ENCODE results near the gene ZIC1. TPM values are rescaled to one million over a fixed set of nuclear protein-coding genes. Genes with fewer than 3 reads are reported as not detected.

The ZIC1 gene
- total RNA-seq, 1 donor from 2014 or later = not detected

DNA sequence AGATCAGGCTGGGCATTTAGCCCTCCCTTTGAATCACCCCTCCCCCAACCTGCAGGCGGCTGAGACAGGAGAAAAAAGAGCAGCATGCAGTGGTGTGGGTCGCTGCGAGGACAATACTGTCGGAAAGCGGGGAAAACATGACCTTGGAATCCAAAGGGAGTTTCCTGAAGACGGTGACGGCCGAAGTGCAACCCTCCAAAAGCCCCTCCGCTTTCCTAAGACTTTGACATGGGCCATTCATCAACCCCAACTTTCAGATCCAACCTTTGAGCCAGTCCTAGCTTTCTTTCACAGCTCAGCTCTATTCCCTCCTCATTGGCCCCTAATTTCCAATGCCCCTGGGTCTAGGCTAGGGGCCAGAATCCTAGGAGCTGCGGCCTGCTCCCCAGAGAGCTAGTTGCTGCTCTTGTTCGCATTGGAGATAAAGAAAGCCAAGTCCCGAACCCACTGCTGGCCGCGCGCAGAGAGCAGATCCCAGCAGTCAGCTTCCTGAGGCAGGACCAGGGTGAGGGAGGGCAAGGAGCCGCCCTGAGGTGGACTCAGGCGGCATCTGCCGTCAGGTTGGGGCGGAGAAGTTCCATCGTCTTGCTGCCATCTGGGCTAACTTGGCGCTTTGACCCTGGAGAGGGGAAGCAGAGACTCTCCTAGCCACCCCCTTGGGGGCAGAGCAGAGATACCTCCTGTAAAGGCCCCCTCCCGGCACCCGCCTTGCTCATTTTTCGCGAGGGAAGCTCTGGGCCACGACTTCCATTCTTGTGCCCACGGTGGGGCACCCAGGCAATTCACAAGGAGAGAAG is 3.7 kb upstream of the ZIC1 start:
- H3K4me3 ChIP-seq (ENCODE audit: low read depth, low read length) = no peak overlapping the region
- no peak for DNase-seq (ENCODE audit: low read depth)
- no peak for TF ChIP-seq CTCF (conservative IDR thresholded peaks at IDR 0.05; ENCODE audit: low read depth, low read length)

GRCh38 chr3:147406028-147406931 is 2.9 kb upstream of the ZIC1 start, which contains the start of gene ZIC4:
ZIC4 (minus strand) TSS chr3:147406543; CDS start chr3:147402797, 3,746 bp downstream.
- no peak for TF ChIP-seq CTCF (conservative IDR thresholded peaks at IDR 0.05; ENCODE audit: low read depth, low read length)
- no peak for DNase-seq (ENCODE audit: low read depth)
- no peak within 1 kb of the TSS for H3K4me3 ChIP-seq (ENCODE audit: low read depth, low read length)

GRCh38 chr3:147407114-147407497 is 2.1 kb upstream of the ZIC1 start:
- H3K4me3 ChIP-seq (ENCODE audit: low read depth, low read length) = no peak overlapping the region
- TF ChIP-seq CTCF (conservative IDR thresholded peaks at IDR 0.05; ENCODE audit: low read depth, low read length) = no peak
- DNase-seq (ENCODE audit: low read depth) = no peak

DNA sequence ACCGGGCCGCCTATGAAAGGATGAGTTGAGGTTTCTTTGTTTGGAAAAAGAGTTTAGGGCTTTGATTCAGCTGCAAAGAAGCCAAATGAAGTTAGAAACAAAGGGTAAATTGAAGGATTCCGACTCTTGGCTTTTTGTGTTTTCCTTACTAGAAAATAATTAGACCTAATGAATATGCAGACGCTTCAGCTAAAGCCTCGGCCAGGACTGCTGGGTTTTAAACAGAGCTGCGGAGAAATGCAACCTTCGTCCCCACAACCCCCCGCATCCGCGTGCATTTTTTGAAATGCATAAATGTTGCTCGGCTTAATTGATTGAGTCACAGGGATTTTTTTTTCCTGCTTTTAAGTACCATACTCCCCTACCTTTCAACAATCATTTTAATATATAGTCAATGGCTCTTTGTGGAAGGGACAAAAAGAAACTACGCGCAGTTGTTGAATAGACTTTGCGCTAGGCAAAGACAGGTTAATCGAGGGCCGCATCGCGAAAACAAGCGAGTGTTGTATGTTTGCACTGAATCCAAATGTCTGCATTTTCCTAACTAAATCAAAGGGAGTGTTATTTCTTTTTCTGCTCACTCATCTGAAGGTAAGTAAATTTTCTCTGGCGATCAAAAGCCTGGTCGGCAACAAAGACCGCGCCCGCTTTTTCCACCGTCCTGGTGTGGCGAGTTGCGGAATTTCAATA is 1.5 kb upstream of the ZIC1 start:
- no peak for DNase-seq (ENCODE audit: low read depth)
- TF ChIP-seq CTCF (conservative IDR thresholded peaks at IDR 0.05; ENCODE audit: low read depth, low read length) = no peak
- H3K4me3 ChIP-seq (ENCODE audit: low read depth, low read length) = no peak overlapping the region

- no peak for DNase-seq (ENCODE audit: low read depth)
- no peak for TF ChIP-seq CTCF (conservative IDR thresholded peaks at IDR 0.05; ENCODE audit: low read depth, low read length)
- H3K4me3 ChIP-seq (ENCODE audit: low read depth, low read length) = no peak overlapping the region
Measured at GRCh38 chr3:147408188-147409100, 721 bp upstream of the ZIC1 start.

DNA sequence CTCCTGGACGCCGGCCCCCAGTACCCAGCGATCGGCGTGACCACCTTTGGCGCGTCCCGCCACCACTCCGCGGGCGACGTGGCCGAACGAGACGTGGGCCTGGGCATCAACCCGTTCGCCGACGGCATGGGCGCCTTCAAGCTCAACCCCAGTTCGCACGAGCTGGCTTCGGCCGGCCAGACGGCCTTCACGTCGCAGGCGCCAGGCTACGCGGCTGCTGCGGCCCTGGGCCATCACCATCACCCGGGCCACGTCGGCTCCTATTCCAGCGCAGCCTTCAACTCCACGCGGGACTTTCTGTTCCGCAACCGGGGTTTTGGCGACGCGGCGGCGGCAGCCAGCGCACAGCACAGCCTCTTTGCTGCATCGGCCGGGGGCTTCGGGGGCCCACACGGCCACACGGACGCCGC is 956 bp downstream of the ZIC1 start:
- DNase-seq (ENCODE audit: low read depth) = no peak
- no peak for TF ChIP-seq CTCF (conservative IDR thresholded peaks at IDR 0.05; ENCODE audit: low read depth, low read length)
- no peak overlapping the region for H3K4me3 ChIP-seq (ENCODE audit: low read depth, low read length)

All from epithelial cell of proximal tubule (primary cell).